GM18909 (cell line): Measurements from ENCODE around the gene HOXA10.

Experiments used
- ATAC-seq: cut with Tn5 transposase; IDR thresholded peaks from one replicate; pipeline ENCODE4 v1.9.1; 2021; ENCODE audit warnings: mild to moderate bottlenecking; ENCODE audit not compliant: unreplicated experiment, poor library complexity

The HOXA10 gene

GRCh38 chr7:27147199-27148030 lies 26.7 kb downstream of the HOXA10 start, which contains the start of gene HOXA6:
Gene HOXA6 (minus strand): TSS chr7:27147774. CDS start chr7:27147749, 25 bp downstream.
- ATAC-seq: no peak

- no peak for ATAC-seq
These were observed 27.5 kb downstream of the HOXA10 start for GRCh38 chr7:27146491-27147198.

- no peak for ATAC-seq
These were observed 28.2 kb downstream of the HOXA10 start for GRCh38 chr7:27145914-27146412.

- ATAC-seq: no peak
These were observed 28.8 kb downstream of the HOXA10 start for GRCh38 chr7:27145165-27145913.

DNA sequence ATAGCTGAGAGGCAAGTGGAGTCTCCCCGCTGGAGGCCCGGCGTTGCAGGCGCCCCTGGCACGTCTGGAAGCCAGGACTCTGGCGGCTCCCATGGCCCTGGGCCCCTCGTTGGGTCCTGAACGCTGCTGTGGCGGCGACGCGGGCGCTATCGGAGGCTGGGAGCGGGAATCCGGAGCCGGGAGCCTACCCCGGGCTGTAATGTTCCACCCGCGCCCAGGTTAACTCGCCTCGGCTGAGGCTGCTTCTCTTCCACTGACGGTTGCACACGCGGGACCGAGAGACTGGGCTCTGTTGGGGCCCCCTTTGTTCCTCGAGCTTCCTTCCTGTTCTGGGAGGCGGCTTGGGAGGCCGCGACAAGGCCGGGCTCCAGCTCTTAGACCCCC lies 29.3 kb downstream of the HOXA10 start:
- ATAC-seq: no peak

GRCh38 chr7:27143950-27144780 lies 30.0 kb downstream of the HOXA10 start:
- ATAC-seq: no peak

DNA sequence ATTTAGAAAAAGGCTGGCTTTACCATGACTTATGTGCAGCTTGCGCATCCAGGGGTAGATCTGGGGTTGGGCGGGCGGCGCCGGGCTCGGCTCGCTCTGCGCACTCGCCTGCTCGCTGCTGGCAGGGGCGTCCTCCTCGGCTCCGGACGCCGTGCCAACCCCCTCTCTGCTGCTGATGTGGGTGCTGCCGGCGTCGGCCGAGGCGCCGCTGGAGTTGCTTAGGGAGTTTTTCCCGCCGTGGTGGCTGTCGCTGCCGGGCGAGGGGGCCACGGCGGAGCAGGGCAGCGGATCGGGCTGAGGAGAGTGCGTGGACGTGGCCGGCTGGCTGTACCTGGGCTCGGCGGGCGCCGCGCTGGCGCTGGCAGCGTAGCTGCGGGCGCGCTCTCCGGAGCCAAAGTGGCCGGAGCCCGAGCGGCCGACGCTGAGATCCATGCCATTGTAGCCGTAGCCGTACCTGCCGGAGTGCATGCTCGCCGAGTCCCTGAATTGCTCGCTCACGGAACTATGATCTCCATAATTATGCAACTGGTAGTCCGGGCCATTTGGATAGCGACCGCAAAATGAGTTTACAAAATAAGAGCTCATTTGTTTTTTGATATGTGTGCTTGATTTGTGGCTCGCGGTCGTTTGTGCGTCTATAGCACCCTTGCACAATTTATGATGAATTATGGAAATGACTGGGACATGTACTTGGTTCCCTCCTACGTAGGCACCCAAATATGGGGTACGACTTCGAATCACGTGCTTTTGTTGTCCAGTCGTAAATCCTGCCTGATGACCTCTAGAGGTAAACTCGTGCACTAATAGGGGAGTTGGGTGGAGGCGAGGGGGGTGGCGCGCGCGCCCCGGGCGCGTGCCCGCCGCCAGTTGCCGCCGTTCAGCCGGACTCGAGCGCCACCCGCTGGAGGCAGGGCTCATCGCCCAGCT lies 30.8 kb downstream of the HOXA10 start, which contains the start of gene HOXA5:
Gene HOXA5, minus strand, starts transcription at position 659 of the 927 bp plus-strand sequence. Its CDS starts 74 bp downstream, at position 585.
- no peak for ATAC-seq

DNA sequence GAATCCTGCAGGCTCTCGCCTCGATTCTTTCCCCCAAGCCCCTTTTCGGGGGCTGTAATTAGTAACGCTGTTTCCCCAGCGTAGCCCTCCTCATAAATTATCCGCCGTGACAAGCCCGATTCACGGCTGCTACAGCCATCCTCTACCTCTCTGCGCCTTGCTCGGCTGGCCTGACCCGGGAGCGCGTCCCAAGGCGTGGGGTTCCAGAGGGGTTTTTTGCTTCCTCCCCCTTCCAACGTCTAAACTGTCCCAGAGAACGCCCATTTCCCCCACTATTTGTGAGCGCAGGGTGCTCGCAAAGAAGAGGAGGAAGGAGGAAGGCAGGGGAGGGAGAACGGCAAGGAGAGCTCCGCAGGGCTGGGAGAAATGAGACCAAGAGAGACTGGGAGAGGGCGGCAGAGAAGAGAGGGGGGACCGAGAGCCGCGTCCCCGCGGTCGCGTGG lies 31.5 kb downstream of the HOXA10 start:
- ATAC-seq: no peak

DNA sequence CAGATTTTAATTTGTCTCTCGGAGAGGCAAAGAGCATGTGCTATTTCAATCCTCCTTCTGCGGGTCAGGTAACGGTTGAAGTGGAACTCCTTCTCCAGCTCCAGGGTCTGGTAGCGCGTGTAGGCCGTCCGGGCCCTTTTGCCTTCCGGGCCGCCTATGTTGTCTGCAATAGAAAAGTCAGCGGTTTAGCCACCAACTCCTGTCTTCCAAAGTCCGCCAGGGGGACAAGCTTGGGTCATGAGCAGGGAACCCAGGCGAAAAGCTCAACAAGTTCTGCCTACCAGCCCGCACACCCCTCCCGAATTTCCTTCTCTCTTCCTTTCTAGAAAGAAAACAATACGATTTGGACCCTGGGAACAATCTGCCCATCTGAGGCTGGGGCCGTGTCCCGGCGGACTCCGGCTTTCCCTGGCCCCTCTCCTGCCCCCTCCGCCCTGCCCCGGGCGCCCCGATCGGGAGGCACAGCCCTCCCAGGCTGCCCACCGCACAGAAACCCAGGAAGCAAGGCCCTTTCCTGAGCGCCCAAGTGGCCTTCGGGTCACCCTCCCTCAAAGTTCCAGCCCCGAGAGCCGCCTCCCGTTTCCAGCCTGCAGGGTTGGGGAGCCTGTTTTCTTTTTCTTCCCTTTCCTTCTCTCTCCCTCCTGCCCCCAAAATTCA lies 32.1 kb downstream of the HOXA10 start:
- ATAC-seq: no peak

- ATAC-seq: no peak
These were observed 32.8 kb downstream of the HOXA10 start for GRCh38 chr7:27141137-27141922.

- ATAC-seq: no peak
These were observed 33.8 kb downstream of the HOXA10 start for GRCh38 chr7:27140126-27140857.

DNA sequence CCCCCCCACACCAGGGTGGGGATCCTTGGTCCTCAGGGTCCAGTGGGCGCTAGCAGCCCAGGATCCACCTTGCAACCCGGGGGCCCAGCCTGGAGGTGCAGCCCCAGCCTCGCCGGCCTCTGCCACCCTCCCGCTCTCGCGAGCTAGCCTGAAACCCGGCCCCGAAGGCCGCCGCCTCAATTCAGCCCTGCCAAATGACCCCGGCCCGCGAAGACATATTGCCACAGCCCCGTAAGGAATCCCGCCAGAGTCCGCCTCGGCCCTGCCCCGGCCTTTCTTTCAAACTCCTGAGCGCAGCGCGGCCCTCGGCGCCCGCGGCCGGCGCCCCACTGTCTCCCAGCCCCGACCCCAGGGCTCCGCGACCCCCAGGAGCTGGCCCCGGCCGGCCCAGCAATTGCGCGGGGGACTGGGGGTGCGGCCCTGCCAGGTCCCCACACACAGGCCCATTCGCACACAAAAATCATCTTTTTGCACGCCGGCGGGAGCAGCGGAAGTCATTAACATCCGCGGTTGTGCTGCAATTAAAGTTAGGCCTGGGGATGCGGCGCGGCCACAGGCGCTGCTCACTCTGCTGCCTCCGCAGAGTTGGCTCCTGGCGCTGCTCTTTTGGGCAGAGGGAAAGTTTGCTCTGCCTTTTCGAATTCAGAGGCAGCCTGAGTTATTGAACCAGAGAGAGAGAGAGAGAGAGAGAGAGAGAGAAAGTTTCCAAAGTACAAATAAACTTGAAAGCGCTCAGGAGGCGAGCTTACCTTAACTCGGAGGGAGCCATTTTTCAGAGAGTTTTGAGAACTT lies 34.6 kb downstream of the HOXA10 start:
- ATAC-seq: no peak

DNA sequence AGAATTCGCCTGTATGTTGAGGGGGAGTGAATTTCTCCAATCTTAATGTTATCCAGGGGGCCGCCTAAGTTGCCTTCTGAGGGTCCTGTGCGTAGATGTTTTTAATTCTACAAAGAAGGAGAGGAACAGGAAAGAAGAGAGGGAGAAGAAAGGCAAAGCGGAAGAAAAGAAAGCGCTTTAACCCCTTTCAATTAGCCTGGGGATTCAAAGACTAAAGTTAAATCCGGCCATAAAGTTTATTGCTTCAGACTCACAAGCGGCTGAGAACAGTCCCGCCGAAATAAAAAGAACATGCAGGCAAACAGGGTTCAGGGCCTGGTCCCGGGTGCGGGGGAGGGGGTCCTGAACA lies 35.2 kb downstream of the HOXA10 start:
- ATAC-seq: no peak

DNA sequence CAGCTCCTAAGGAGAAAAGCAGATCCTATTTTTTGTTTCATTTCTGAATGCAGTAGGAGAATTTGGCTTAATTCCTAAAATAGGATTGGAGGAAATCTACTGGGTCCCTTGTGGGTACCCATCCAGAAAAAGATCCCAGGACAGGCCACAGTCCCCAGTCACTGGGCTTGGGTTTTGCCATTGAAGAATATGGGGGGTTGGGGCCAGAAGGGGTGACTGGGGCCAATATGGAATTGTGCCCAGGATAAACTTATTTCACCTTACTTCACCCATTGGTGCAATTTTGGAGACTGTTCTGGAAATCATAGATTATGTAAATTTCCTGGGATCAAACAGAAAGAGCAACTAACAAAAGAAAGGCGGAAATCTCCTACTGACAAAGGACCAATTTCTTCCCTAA lies 35.6 kb downstream of the HOXA10 start:
- no peak for ATAC-seq

GRCh38 chr7:27137640-27138315 lies 36.3 kb downstream of the HOXA10 start:
- ATAC-seq: no peak
